ENCODE measurements around the gene DCLK1. TPM values are rescaled to one million over a fixed set of nuclear protein-coding genes. Genes with fewer than 3 reads are reported as not detected.

DCLK1 gene
- total and polyA plus RNA-seq, 2 donors (not counting 1 experiment from before 2014, with no cell fraction given), result 0.56 to 6.3 TPM

GRCh38 chr13:35916146-35916545 is 215.0 kb downstream of the DCLK1 start:
- H3K36me3 ChIP-seq (ENCODE audit: control insufficient read depth, insufficient read depth, low read length), result no peaks in the 10 kb centered on the region
- H3K9me3 ChIP-seq (ENCODE audit: control insufficient read depth, insufficient read depth, low read depth, low read length), result no peaks in the 10 kb centered on the region
- H4K20me1 ChIP-seq (ENCODE audit: control insufficient read depth, extremely low read depth, insufficient read depth, low read length), result no peaks in the 10 kb centered on the region
- H3K4me2 ChIP-seq (ENCODE audit: extremely low read depth, insufficient read depth, low read length), result no peak overlapping the region
- no peaks in the 10 kb centered on the region for H3K27me3 ChIP-seq (ENCODE audit: control insufficient read depth, insufficient read depth, low read length)
- no peaks in the 10 kb centered on the region for H3K4me1 ChIP-seq (ENCODE audit: control insufficient read depth, extremely low read depth, insufficient read depth, low read length)
- no peak overlapping the region for H3K27ac ChIP-seq (ENCODE audit: insufficient read depth, low read length)
- H3K9ac ChIP-seq (ENCODE audit: insufficient read depth, low read length), result no peak overlapping the region
- no peak overlapping the region for H3K4me3 ChIP-seq (replicated peaks in 1 of 4; ENCODE audit: control extremely low read depth in 1 of 4, insufficient read depth in 1 of 4, low read depth in 3 of 4, low read length in 4 of 4)
- TF ChIP-seq EZH2 (IDR thresholded peaks at IDR 0.05; ENCODE audit: low read length, missing control alignments) (no peak), CTCF (conservative IDR thresholded peaks at IDR 0.05 in 1 of 2, IDR thresholded peaks at IDR 0.05 in 1 of 2; ENCODE audit: low read depth in 1 of 2, low read length in 2 of 2) (no peak)
- H2AFZ ChIP-seq (ENCODE audit: low read length), result no peak overlapping the region
- DNase-seq (ENCODE audit: low read depth in 2 of 2), result no peak
- no peaks in the 10 kb centered on the region for H3K79me2 ChIP-seq (ENCODE audit: control insufficient read depth, insufficient read depth, low read length)

GRCh38 chr13:35914662-35915061 is 216.5 kb downstream of the DCLK1 start:
- Histone ChIP-seq H4K20me1 (ENCODE audit: control insufficient read depth, extremely low read depth, insufficient read depth, low read length) (no peaks in the 10 kb centered on the region), H3K9ac (ENCODE audit: insufficient read depth, low read length) (no peak overlapping the region), H3K27me3 (ENCODE audit: control insufficient read depth, insufficient read depth, low read length) (peaks cover 3% of the 10 kb centered on the region), H3K36me3 (ENCODE audit: control insufficient read depth, insufficient read depth, low read length) (no peaks in the 10 kb centered on the region), H3K4me2 (ENCODE audit: extremely low read depth, insufficient read depth, low read length) (no peak overlapping the region), H2AFZ (ENCODE audit: low read length) (no peak overlapping the region), H3K4me1 (ENCODE audit: control insufficient read depth, extremely low read depth, insufficient read depth, low read length) (no peaks in the 10 kb centered on the region), H3K79me2 (ENCODE audit: control insufficient read depth, insufficient read depth, low read length) (no peaks in the 10 kb centered on the region), H3K4me3 (replicated peaks in 1 of 4; ENCODE audit: control extremely low read depth in 1 of 4, insufficient read depth in 1 of 4, low read depth in 3 of 4, low read length in 4 of 4) (no peak overlapping the region), H3K9me3 (ENCODE audit: control insufficient read depth, insufficient read depth, low read depth, low read length) (no peaks in the 10 kb centered on the region), H3K27ac (ENCODE audit: insufficient read depth, low read length) (no peak overlapping the region)
- DNase-seq (ENCODE audit: low read depth in 2 of 2), result no peak
- TF ChIP-seq EZH2 (IDR thresholded peaks at IDR 0.05; ENCODE audit: low read length, missing control alignments) (no peak), CTCF (conservative IDR thresholded peaks at IDR 0.05 in 1 of 2, IDR thresholded peaks at IDR 0.05 in 1 of 2; ENCODE audit: low read depth in 1 of 2, low read length in 2 of 2) (no peak)

GRCh38 chr13:35912841-35913240 is 218.3 kb downstream of the DCLK1 start:
- Histone ChIP-seq H3K4me3 (replicated peaks in 1 of 4; ENCODE audit: control extremely low read depth in 1 of 4, insufficient read depth in 1 of 4, low read depth in 3 of 4, low read length in 4 of 4) (no peak overlapping the region), H3K4me2 (ENCODE audit: extremely low read depth, insufficient read depth, low read length) (no peak overlapping the region), H3K9ac (ENCODE audit: insufficient read depth, low read length) (no peak overlapping the region), H3K27ac (ENCODE audit: insufficient read depth, low read length) (no peak overlapping the region), H4K20me1 (ENCODE audit: control insufficient read depth, extremely low read depth, insufficient read depth, low read length) (no peaks in the 10 kb centered on the region), H3K36me3 (ENCODE audit: control insufficient read depth, insufficient read depth, low read length) (no peaks in the 10 kb centered on the region), H2AFZ (ENCODE audit: low read length) (no peak overlapping the region), H3K4me1 (ENCODE audit: control insufficient read depth, extremely low read depth, insufficient read depth, low read length) (no peaks in the 10 kb centered on the region), H3K27me3 (ENCODE audit: control insufficient read depth, insufficient read depth, low read length) (peaks cover 3% of the 10 kb centered on the region), H3K79me2 (ENCODE audit: control insufficient read depth, insufficient read depth, low read length) (no peaks in the 10 kb centered on the region), H3K9me3 (ENCODE audit: control insufficient read depth, insufficient read depth, low read depth, low read length) (no peaks in the 10 kb centered on the region)
- TF ChIP-seq CTCF (conservative IDR thresholded peaks at IDR 0.05 in 1 of 2, IDR thresholded peaks at IDR 0.05 in 1 of 2; ENCODE audit: low read depth in 1 of 2, low read length in 2 of 2), result no peak
- no peak for TF ChIP-seq EZH2 (IDR thresholded peaks at IDR 0.05; ENCODE audit: low read length, missing control alignments)
- no peak for DNase-seq (ENCODE audit: low read depth in 2 of 2)
